GM18519 (cell line): ENCODE results near the gene FMN1.

Source experiments
- ATAC-seq: cut with Tn5 transposase; IDR thresholded peaks from one replicate; pipeline ENCODE4 v1.9.1; 2021; ENCODE audit warnings: mild to moderate bottlenecking, moderate library complexity; ENCODE audit not compliant: unreplicated experiment, low FRiP score

The FMN1 gene

GRCh38 chr15:32872621-32873283, 321.8 kb downstream of the FMN1 start:
- ATAC-seq, result no peak

- ATAC-seq, result no peak
Observed at GRCh38 chr15:32871883-32872282, 322.6 kb downstream of the FMN1 start.

- ATAC-seq, result no peak
Observed at GRCh38 chr15:32870240-32871033, 324.1 kb downstream of the FMN1 start.

- ATAC-seq, result no peak
Observed at GRCh38 chr15:32869776-32870175, 324.7 kb downstream of the FMN1 start.

- no peak for ATAC-seq
Observed at GRCh38 chr15:32867313-32867626, 327.2 kb downstream of the FMN1 start.

GRCh38 chr15:32866454-32867312, 327.8 kb downstream of the FMN1 start:
- ATAC-seq, result no peak

- ATAC-seq, result no peak
Observed at GRCh38 chr15:32864841-32865240, 329.7 kb downstream of the FMN1 start.

GRCh38 chr15:32864051-32864450, 330.5 kb downstream of the FMN1 start:
- ATAC-seq, result no peak

GRCh38 chr15:32861761-32862160, 332.8 kb downstream of the FMN1 start:
- no peak for ATAC-seq

GRCh38 chr15:32861174-32861573, 333.3 kb downstream of the FMN1 start:
- ATAC-seq, result no peak

GRCh38 chr15:32859996-32860395, 334.5 kb downstream of the FMN1 start:
- ATAC-seq, result no peak

GRCh38 chr15:32859251-32859650, 335.3 kb downstream of the FMN1 start:
- ATAC-seq, result no peak

- no peak for ATAC-seq
Observed at GRCh38 chr15:32857732-32858131, 336.8 kb downstream of the FMN1 start.

GRCh38 chr15:32856753-32857152, 337.8 kb downstream of the FMN1 start:
- no peak for ATAC-seq

GRCh38 chr15:32855942-32856341, 338.6 kb downstream of the FMN1 start:
- ATAC-seq, result no peak

GRCh38 chr15:32853592-32853991, 340.9 kb downstream of the FMN1 start:
- ATAC-seq, result no peak

- no peak for ATAC-seq
Observed at GRCh38 chr15:32852771-32853170, 341.7 kb downstream of the FMN1 start.

GRCh38 chr15:32852017-32852416, 342.5 kb downstream of the FMN1 start:
- ATAC-seq, result no peak

- no peak for ATAC-seq
Observed at GRCh38 chr15:32851572-32851971, 342.9 kb downstream of the FMN1 start.

GRCh38 chr15:32849769-32850668, 344.5 kb downstream of the FMN1 start:
- ATAC-seq, result no peak
